Gastroesophageal sphincter (tissue), 4 donors: ENCODE results near the gene MYD88. TPM values are rescaled to one million over a fixed set of nuclear protein-coding genes. Genes with fewer than 3 reads are reported as not detected.

ENCODE experiments used
- ATAC-seq: fragments of 150-250 bp; one replicate; pipeline ENCODE4 v1.9.1; 2016; ENCODE audit warnings: mild to moderate bottlenecking, moderate library complexity
- H3K27ac ChIP-seq, 4 donors: fragments of 200-600 bp; sonication (generic) in 3 of 4; 1 replicate in 3 of 4; 2 replicates in 1 of 4; pipeline ENCODE4 v1.5.1; 2016 to 2019
- H3K27me3 ChIP-seq: fragments of 200-600 bp; sonication (generic); one replicate; pipeline ENCODE4 v1.5.1; 2019
- H3K36me3 ChIP-seq, 2 donors: fragments of 200-600 bp; sonication (generic); one replicate each; pipeline ENCODE4 v1.5.1; 2019; ENCODE audit warnings: control low read depth in 1 of 2
- H3K4me1 ChIP-seq, 3 donors: fragments of 200-600 bp; sonication (generic); 1 replicate in 2 of 3; 2 replicates in 1 of 3; pipeline ENCODE4 v1.5.1; 2016 to 2019; ENCODE audit warnings: control low read depth in 2 of 3
- H3K4me3 ChIP-seq, 2 donors: fragments of 200-600 bp; sonication (generic); one replicate each; pipeline ENCODE4 v1.5.1; 2019; ENCODE audit warnings: mild to moderate bottlenecking in 1 of 2, moderate library complexity in 1 of 2
- H3K9me3 ChIP-seq, 3 donors: fragments of 200-600 bp; sonication (generic); one replicate each; pipeline ENCODE4 v1.5.1; 2017 to 2019; ENCODE audit warnings: control low read depth in 2 of 3
- EP300 ChIP-seq: sonication (generic); formaldehyde crosslinking; IDR thresholded peaks from one replicate; pipeline ENCODE4 v1.6.1; 2017; ENCODE audit warnings: antibody characterized with exemption, mild to moderate bottlenecking
- POLR2A ChIP-seq, 2 donors: fragments of 450-650 bp; IDR thresholded peaks; one replicate each; pipeline ENCODE4 v1.6.1; 2017; ENCODE audit warnings: antibody characterized with exemption in 2 of 2, mild to moderate bottlenecking in 2 of 2, moderate library complexity in 1 of 2
- POLR2AphosphoS5 ChIP-seq: sonication (generic); formaldehyde crosslinking; IDR thresholded peaks from one replicate; pipeline ENCODE4 v1.6.1; 2017; ENCODE audit warnings: antibody characterized with exemption
- WGBS, 2 donors: methylation state at CpG; one replicate each; pipeline ENCODE4 v1.1.5; 2018; ENCODE audit warnings: low coverage in 1 of 2; 5-methylcytosine and 5-hydroxymethylcytosine counted together
- total RNA-seq, 4 donors: library from RNA; depleted of rRNA; stranded (reverse); fragments of >200 nt; gene quantifications; one replicate each; pipeline ENCODE4 v1.1.0, GENCODE V29; 2016
- TF ChIP-seq, protein P1 (sequence below), 4 experiments: fragments of 200-600 bp in 2 of 4; fragments of 450-650 bp in 2 of 4; sonication (generic) in 1 of 4; IDR thresholded peaks; one replicate each; pipeline ENCODE4 v1.5.1; 2017 to 2019; ENCODE audit warnings: antibody characterized with exemption in 4 of 4, mild to moderate bottlenecking in 2 of 4, moderate library complexity in 2 of 4

Gene MYD88
- total RNA-seq, 4 donors from 2014 or later: 18.5 to 36.8 (median 29.6) TPM

DNA sequence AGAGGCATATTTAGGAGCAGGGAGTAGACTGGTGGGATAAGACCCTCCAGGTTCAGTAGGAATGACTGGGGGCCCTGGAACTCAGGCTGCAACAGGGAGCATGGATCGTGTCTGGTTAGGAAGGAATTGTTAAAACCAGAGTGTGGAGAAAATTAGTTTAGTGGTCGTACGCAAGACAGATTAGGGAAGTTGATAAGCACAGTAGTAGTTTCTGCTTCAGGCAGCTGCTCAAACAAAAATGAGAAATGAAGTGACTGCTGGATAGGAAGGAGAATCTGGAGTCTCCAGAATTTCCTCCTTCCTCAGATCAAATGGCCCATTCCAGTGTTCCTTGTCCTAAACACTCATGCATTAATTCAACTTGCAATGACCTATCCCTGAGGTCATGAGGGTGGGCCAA, 11.2 kb downstream of the MYD88 start:
- no peaks in the 10 kb centered on the region for H3K27me3 ChIP-seq
- no peaks in the 10 kb centered on the region for H3K36me3 ChIP-seq
- no peak for ATAC-seq
- 51 to 65% methylated on average over 2 to 3 of the region's 3 CpGs for WGBS, 2 donors
- H3K27ac ChIP-seq: peak overlapping the region in 1 of 4 donors; percentile 33
- H3K4me1 ChIP-seq: no peaks in the 10 kb centered on the region
- no peak overlapping the region for H3K4me3 ChIP-seq
- TF ChIP-seq POLR2AphosphoS5: no peak
- no peak for TF ChIP-seq POLR2A (IDR thresholded peaks at IDR 0.05)
- TF ChIP-seq, protein P1, sequence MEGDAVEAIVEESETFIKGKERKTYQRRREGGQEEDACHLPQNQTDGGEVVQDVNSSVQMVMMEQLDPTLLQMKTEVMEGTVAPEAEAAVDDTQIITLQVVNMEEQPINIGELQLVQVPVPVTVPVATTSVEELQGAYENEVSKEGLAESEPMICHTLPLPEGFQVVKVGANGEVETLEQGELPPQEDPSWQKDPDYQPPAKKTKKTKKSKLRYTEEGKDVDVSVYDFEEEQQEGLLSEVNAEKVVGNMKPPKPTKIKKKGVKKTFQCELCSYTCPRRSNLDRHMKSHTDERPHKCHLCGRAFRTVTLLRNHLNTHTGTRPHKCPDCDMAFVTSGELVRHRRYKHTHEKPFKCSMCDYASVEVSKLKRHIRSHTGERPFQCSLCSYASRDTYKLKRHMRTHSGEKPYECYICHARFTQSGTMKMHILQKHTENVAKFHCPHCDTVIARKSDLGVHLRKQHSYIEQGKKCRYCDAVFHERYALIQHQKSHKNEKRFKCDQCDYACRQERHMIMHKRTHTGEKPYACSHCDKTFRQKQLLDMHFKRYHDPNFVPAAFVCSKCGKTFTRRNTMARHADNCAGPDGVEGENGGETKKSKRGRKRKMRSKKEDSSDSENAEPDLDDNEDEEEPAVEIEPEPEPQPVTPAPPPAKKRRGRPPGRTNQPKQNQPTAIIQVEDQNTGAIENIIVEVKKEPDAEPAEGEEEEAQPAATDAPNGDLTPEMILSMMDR (IDR thresholded peaks at IDR 0.05): no peak
- no peak for TF ChIP-seq EP300
- H3K9me3 ChIP-seq: peaks cover 0 to 4% (median 0%) of the 10 kb centered on the region in 3 donors

DNA sequence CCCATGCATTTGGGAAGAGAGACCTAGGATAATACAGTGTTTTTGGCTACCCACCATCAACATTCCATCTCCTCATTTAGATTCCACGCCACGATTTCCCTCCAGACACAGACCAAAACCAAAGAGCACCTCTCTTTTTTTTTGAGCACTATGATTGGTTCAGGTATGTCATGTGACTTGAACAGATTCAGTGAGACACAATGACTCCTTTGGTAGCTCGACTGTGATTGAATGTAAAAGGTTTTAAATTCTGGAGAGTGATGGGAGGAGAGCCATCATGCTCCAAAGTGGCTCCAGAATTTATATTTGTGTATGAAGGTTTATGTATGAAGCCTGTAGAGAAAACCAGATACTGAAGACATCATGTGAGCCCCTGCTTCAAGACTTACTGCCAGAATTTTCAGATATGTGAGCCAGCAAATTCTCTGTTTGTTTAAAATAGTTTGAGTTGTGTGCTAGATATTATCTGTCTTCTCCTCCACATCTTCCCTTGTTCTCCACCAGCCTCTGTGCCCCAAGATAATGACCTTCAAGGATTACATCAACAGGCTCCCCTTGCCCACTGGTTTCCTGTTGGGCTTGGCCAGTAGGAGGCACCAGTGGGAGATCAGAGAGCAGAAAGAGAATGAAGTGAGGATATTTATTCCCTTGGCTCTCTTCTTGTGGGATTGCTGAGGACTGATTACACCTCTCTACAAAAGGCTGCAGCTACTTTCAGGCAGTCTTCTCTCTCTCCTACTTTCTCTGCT, 12.5 kb downstream of the MYD88 start:
- no peak overlapping the region for H3K4me3 ChIP-seq
- H3K9me3 ChIP-seq: peaks cover 0 to 4% (median 0%) of the 10 kb centered on the region in 3 donors
- no peak for ATAC-seq
- no peak overlapping the region for H3K27ac ChIP-seq
- no peaks in the 10 kb centered on the region for H3K27me3 ChIP-seq
- 57 to 74% methylated on average over 3 of the region's 3 CpGs for WGBS, 2 donors
- H3K4me1 ChIP-seq: no peaks in the 10 kb centered on the region
- no peaks in the 10 kb centered on the region for H3K36me3 ChIP-seq
- TF ChIP-seq EP300 (no peak), POLR2A (IDR thresholded peaks at IDR 0.05) (no peak), POLR2AphosphoS5 (no peak)
- TF ChIP-seq, protein P1 (IDR thresholded peaks at IDR 0.05): no peak

DNA sequence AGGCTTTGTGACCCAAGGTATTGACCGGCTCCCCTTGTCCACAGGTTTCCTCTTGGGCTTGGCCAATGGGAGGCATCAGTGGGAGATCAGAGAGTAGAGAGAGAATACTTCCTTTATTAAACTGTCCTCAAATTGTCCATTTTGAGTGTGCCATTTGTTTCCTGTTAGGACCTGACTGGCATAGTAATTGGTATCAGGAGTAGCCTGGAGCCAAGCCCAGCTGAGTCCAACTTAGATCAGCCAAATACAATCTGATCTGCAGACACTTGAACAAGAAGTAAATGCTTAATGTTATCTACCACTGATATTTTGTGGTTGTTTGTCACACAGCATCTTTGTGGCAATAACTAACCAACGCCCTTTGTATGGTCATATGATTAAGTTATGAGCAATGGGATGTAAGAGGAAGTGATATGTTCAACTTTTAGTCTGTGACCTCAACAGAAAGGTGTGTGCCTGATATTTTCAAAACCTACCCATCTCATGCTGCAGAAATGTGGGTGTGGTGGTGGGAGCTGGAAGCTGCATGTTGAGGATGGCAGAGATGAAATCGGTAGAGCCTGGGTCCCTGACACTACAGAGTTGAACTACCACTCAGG, 13.3 kb downstream of the MYD88 start:
- no peaks in the 10 kb centered on the region for H3K36me3 ChIP-seq
- H3K27me3 ChIP-seq: no peaks in the 10 kb centered on the region
- no peak overlapping the region for H3K4me3 ChIP-seq
- no peaks in the 10 kb centered on the region for H3K4me1 ChIP-seq
- WGBS, 2 donors: 63 to 88% methylated on average over 2 of the region's 3 CpGs
- TF ChIP-seq POLR2A (IDR thresholded peaks at IDR 0.05) (no peak), POLR2AphosphoS5 (no peak), EP300 (no peak)
- TF ChIP-seq, protein P1 (IDR thresholded peaks at IDR 0.05): no peak
- ATAC-seq: no peak
- no peak overlapping the region for H3K27ac ChIP-seq
- H3K9me3 ChIP-seq: no peaks in the 10 kb centered on the region

DNA sequence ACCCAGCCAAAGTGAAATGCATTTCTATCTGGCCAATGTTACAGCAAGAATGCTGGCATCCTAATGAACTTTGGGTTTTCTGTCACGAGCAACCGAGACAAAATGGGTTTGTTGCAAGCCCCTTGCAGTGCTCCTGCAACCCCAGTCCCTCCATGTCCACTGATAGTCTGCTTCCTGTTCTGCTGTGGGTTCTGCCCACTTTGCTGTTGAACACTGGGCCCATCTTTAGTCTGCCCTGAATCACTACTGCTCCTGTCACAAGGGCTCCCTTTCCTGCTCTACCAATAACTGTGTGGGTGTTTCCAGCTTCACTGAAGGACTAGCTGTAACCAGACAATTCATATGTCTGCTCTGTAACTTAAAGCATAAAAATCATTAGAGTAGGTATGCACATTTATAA, 14.1 kb downstream of the MYD88 start:
- 95% methylated on average over 2 of the region's 2 CpGs; no CpG with 5 or more reads in 1 of the 2 donors for WGBS, 2 donors
- H3K9me3 ChIP-seq: no peaks in the 10 kb centered on the region
- H3K27ac ChIP-seq: no peak overlapping the region
- H3K36me3 ChIP-seq: no peaks in the 10 kb centered on the region
- no peak for TF ChIP-seq POLR2AphosphoS5
- no peak for TF ChIP-seq EP300
- H3K4me1 ChIP-seq: no peaks in the 10 kb centered on the region
- no peak for ATAC-seq
- H3K4me3 ChIP-seq: no peak overlapping the region
- H3K27me3 ChIP-seq: no peaks in the 10 kb centered on the region

DNA sequence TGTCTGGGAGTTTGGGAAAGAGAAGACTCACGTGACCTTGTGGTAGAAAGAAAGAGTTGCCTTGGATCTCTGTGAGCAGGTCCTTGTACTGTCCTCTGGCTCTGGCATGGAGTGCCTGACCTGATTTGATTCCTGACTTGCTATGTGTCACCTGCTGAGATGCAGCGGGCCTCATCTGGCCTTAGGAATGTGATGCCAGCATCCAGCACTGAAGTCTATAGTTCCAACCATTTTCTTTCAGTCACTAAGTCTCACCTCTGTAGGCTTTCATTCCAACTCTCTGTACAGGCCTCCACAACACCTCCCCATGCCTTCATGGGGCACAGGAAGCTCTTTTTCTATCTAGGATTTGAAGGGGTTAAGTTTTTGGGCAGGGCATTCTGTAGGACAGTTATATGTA, 14.8 kb downstream of the MYD88 start:
- Histone ChIP-seq H3K4me1 (no peaks in the 10 kb centered on the region), H3K9me3 (no peaks in the 10 kb centered on the region), H3K36me3 (no peaks in the 10 kb centered on the region), H3K4me3 (no peak overlapping the region), H3K27me3 (no peaks in the 10 kb centered on the region), H3K27ac (no peak overlapping the region)
- 73 to 100% methylated on average over 1 of the region's 2 CpGs for WGBS, 2 donors
- TF ChIP-seq, protein P1 (IDR thresholded peaks at IDR 0.05): no peak
- TF ChIP-seq POLR2AphosphoS5 (no peak), POLR2A (IDR thresholded peaks at IDR 0.05) (no peak), EP300 (no peak)
- ATAC-seq: no peak
